Neural cell (in vitro differentiated cells): Measurements from ENCODE around the gene SYMPK. TPM values are rescaled to one million over a fixed set of nuclear protein-coding genes. Genes with fewer than 3 reads are reported as not detected.

Experiments used
- H2AFZ ChIP-seq: fragments of 200-600, 300-800 bp; sonication (generic), shearing (Covaris generic); 2 replicates; pipeline ENCODE4 v1.6.0; 2014; ENCODE audit warnings: low read depth, mild to moderate bottlenecking, antibody characterized with exemption, low read length, moderate library complexity
- H3F3A ChIP-seq: fragments of 200-600 bp; shearing (Covaris generic); 2 replicates; pipeline ENCODE4 v1.6.1; 2016; ENCODE audit warnings: mild to moderate bottlenecking, moderate library complexity, mixed read lengths, antibody characterized with exemption, low read length; ENCODE audit not compliant: insufficient read depth, poor library complexity, severe bottlenecking
- H3K27ac ChIP-seq: fragments of 200-600, 300-800 bp; sonication (generic), shearing (Covaris generic); 2 replicates; pipeline ENCODE4 v1.5.1; 2014; ENCODE audit warnings: mild to moderate bottlenecking, low read length, moderate library complexity
- H3K27me3 ChIP-seq: fragments of 300-800, 200-600 bp; sonication (generic), shearing (Covaris generic); 2 replicates; pipeline ENCODE4 v1.6.0; 2014; ENCODE audit warnings: mild to moderate bottlenecking, low read depth, low read length, moderate library complexity; ENCODE audit not compliant: insufficient read depth
- H3K36me3 ChIP-seq: fragments of 300-800, 200-600 bp; sonication (generic), shearing (Covaris generic); 2 replicates; pipeline ENCODE4 v1.5.1; 2014; ENCODE audit warnings: mild to moderate bottlenecking, antibody characterized with exemption, low read length, moderate library complexity; ENCODE audit not compliant: insufficient read depth
- H3K4me2 ChIP-seq: fragments of 300-800, 200-600 bp; sonication (generic), shearing (Covaris generic); 2 replicates; pipeline ENCODE4 v1.6.0; 2014; ENCODE audit warnings: mild to moderate bottlenecking, low read length
- H3K4me3 ChIP-seq: fragments of 300-800, 200-600 bp; sonication (generic), shearing (Covaris generic); 2 replicates; pipeline ENCODE4 v1.5.1; 2014; ENCODE audit warnings: mild to moderate bottlenecking, low read length, moderate library complexity
- H3K79me2 ChIP-seq: fragments of 200-600 bp; shearing (Covaris generic); replicated peaks from 2 replicates; pipeline ENCODE4 v1.6.0; 2014; ENCODE audit warnings: mild to moderate bottlenecking, low read length, moderate library complexity; ENCODE audit not compliant: insufficient read depth
- H3K9ac ChIP-seq: fragments of 300-800, 200-600 bp; sonication (generic), shearing (Covaris generic); 2 replicates; pipeline ENCODE4 v1.6.1; 2016; ENCODE audit warnings: mild to moderate bottlenecking, low read length, mixed read lengths
- H3K9me2 ChIP-seq: fragments of 200-600 bp; shearing (Covaris generic); 2 replicates; pipeline ENCODE4 v1.6.1; 2016; ENCODE audit warnings: mild to moderate bottlenecking, low read length, mixed read lengths; ENCODE audit not compliant: insufficient read depth
- H3K9me3 ChIP-seq: fragments of 200-600, 300-800 bp; sonication (generic), shearing (Covaris generic); 2 replicates; pipeline ENCODE4 v1.6.1; 2016; ENCODE audit warnings: mild to moderate bottlenecking, mixed run types, low read length, moderate library complexity, mixed read lengths
- H4K20me1 ChIP-seq: fragments of 200-600 bp; shearing (Covaris generic); 2 replicates; pipeline ENCODE4 v1.6.1; 2016; ENCODE audit warnings: mild to moderate bottlenecking, mixed run types; ENCODE audit not compliant: insufficient read depth
- CTCF ChIP-seq: fragments of 450-650 bp; IDR thresholded peaks from 2 replicates; pipeline ENCODE4 v1.5.1; 2014; ENCODE audit warnings: antibody characterized with exemption, mild to moderate bottlenecking, moderate library complexity; ENCODE audit not compliant: poor library complexity, severe bottlenecking
- EP300 ChIP-seq: fragments of 450-650 bp; conservative IDR thresholded peaks from 2 replicates; pipeline ENCODE4 v1.6.1; 2014; ENCODE audit warnings: antibody characterized with exemption, mild to moderate bottlenecking, moderate library complexity; ENCODE audit not compliant: poor library complexity, severe bottlenecking
- EZH2 ChIP-seq: fragments of 200-600, 300-800 bp; shearing (Covaris generic), sonication (generic); IDR thresholded peaks from 2 replicates; pipeline ENCODE4 v1.6.1; 2014; ENCODE audit warnings: antibody characterized with exemption, low read length, borderline replicate concordance, mild to moderate bottlenecking; ENCODE audit not compliant: insufficient read depth, poor library complexity, severe bottlenecking
- MXI1 ChIP-seq: fragments of 450-650 bp; conservative IDR thresholded peaks from 2 replicates; pipeline ENCODE4 v1.6.1; 2014; ENCODE audit warnings: antibody characterized with exemption, mild to moderate bottlenecking; ENCODE audit not compliant: poor library complexity, severe bottlenecking
- POLR2AphosphoS5 ChIP-seq: IDR thresholded peaks from 2 replicates; pipeline ENCODE4 v1.6.1; 2012
- RAD21 ChIP-seq: fragments of 450-650 bp; conservative IDR thresholded peaks from 2 replicates; pipeline ENCODE4 v1.6.1; 2014; ENCODE audit warnings: antibody characterized with exemption, mild to moderate bottlenecking, moderate library complexity
- REST ChIP-seq: IDR thresholded peaks from 2 replicates; pipeline ENCODE4 v1.6.1; 2012; ENCODE audit warnings: borderline replicate concordance
- SMC3 ChIP-seq: fragments of 450-650 bp; conservative IDR thresholded peaks from 2 replicates; pipeline ENCODE4 v1.6.1; 2014; ENCODE audit warnings: antibody characterized with exemption, mild to moderate bottlenecking, moderate library complexity; ENCODE audit not compliant: poor library complexity
- TAF1 ChIP-seq: IDR thresholded peaks from 2 replicates; pipeline ENCODE4 v1.6.1; 2012; ENCODE audit warnings: low read depth
- polyA plus RNA-seq: library from polyadenylated mRNA; depleted of rRNA; stranded (reverse); fragments of >200 nt; gene quantifications from 2 replicates; pipeline ENCODE4 v1.2.3, GENCODE V29; 2014

SYMPK gene
- polyA plus RNA-seq, 1 donor from 2014 or later = 22.2 TPM

- no peak for TF ChIP-seq RAD21
- TF ChIP-seq SMC3 = no peak
- no peak for TF ChIP-seq TAF1
- no peak for TF ChIP-seq REST
- no peak for TF ChIP-seq POLR2AphosphoS5
- no peak for TF ChIP-seq CTCF
- no peak for TF ChIP-seq EP300
- TF ChIP-seq EZH2 = no peak
- no peak for TF ChIP-seq MXI1
- H3F3A ChIP-seq = no peaks in the 10 kb centered on the region
- no peaks in the 10 kb centered on the region for H4K20me1 ChIP-seq
- no peaks in the 10 kb centered on the region for H3K9me2 ChIP-seq
- H3K27me3 ChIP-seq = no peaks in the 10 kb centered on the region
- H3K4me3 ChIP-seq = no peak overlapping the region
- no peaks in the 10 kb centered on the region for H3K9me3 ChIP-seq
- H3K79me2 ChIP-seq = no peaks in the 10 kb centered on the region
- no peak overlapping the region for H2AFZ ChIP-seq
- H3K27ac ChIP-seq = no peak overlapping the region
- H3K9ac ChIP-seq = no peak overlapping the region
- no peak overlapping the region for H3K4me2 ChIP-seq
- H3K36me3 ChIP-seq = peaks cover 6% of the 10 kb centered on the region
Observed at GRCh38 chr19:45848922-45849321, 14.0 kb downstream of the SYMPK start.

GRCh38 chr19:45847663-45848062 is 15.3 kb downstream of the SYMPK start:
- Histone ChIP-seq H3K9me3 (no peaks in the 10 kb centered on the region), H3K27me3 (no peaks in the 10 kb centered on the region), H3K9ac (no peak overlapping the region), H3K4me3 (no peak overlapping the region), H3K9me2 (no peaks in the 10 kb centered on the region), H3K36me3 (peaks cover 6% of the 10 kb centered on the region), H3K27ac (no peak overlapping the region), H3K4me2 (no peak overlapping the region), H3K79me2 (no peaks in the 10 kb centered on the region), H4K20me1 (no peaks in the 10 kb centered on the region), H3F3A (no peaks in the 10 kb centered on the region), H2AFZ (no peak overlapping the region)
- TF ChIP-seq EZH2 (no peak), REST (no peak), EP300 (no peak), CTCF (no peak), TAF1 (no peak), RAD21 (no peak), SMC3 (no peak), POLR2AphosphoS5 (no peak), MXI1 (no peak)
